ENCODE data around the gene CDK14.

CDK14 gene

DNA sequence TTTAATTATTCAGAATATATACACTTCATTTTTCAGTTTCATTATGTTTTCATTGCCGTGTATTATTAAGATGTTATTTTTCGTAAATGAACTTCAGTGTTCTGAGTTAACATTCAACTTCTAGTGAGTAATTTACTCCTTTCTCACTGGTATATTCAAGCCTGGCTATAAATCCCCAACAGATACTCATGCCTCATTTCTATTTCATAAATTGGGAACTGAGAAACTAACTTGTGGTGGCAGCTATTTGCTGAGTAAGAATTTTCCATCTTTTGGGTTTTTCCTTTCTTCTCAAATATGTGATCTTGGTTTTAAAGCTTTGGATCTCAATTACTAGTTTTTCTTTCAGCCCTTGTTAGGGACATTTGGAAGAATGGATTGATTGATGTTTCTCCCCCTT, 281.1 kb downstream of the CDK14 start:
- Histone ChIP-seq H3K27ac (no peak overlapping the region), H3K27me3 (peaks cover 19% of the 10 kb centered on the region), H3K4me3 (ENCODE audit: low read depth in 1 of 2, low read length in 1 of 2) (no peak overlapping the region), H3K4me1 (ENCODE audit: control insufficient read depth in 1 of 2, insufficient read depth in 1 of 2, low read depth in 1 of 2, low read length in 1 of 2) (no peaks in the 10 kb centered on the region), H3K36me3 (peaks cover 8% of the 10 kb centered on the region), H3K9me3 (no peaks in the 10 kb centered on the region)
- TF ChIP-seq, protein P1, sequence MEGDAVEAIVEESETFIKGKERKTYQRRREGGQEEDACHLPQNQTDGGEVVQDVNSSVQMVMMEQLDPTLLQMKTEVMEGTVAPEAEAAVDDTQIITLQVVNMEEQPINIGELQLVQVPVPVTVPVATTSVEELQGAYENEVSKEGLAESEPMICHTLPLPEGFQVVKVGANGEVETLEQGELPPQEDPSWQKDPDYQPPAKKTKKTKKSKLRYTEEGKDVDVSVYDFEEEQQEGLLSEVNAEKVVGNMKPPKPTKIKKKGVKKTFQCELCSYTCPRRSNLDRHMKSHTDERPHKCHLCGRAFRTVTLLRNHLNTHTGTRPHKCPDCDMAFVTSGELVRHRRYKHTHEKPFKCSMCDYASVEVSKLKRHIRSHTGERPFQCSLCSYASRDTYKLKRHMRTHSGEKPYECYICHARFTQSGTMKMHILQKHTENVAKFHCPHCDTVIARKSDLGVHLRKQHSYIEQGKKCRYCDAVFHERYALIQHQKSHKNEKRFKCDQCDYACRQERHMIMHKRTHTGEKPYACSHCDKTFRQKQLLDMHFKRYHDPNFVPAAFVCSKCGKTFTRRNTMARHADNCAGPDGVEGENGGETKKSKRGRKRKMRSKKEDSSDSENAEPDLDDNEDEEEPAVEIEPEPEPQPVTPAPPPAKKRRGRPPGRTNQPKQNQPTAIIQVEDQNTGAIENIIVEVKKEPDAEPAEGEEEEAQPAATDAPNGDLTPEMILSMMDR (IDR thresholded peaks at IDR 0.05): no peak

DNA sequence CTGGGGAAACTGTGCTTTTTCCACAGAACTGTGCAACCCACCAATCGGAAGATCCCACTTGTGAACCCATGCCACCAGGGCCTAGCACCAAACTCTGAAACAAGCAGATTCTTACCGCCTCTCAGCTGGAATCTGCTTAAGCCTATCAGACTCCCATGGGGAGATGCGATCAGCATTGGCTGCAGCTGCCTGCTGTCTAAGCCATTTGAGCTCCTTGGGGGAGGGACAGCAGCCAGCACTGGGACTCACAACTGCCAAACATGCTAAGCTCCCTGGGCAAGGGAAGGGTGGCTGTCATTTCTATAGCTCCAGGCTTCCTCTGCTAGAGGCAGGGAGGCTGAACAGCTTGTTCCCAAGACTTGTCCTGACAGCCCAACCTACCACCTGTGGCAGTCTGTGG, 283.8 kb downstream of the CDK14 start:
- TF ChIP-seq, protein P1 (IDR thresholded peaks at IDR 0.05): no peak
- H3K27me3 ChIP-seq: peaks cover 26% of the 10 kb centered on the region
- H3K4me1 ChIP-seq (ENCODE audit: control insufficient read depth in 1 of 2, insufficient read depth in 1 of 2, low read depth in 1 of 2, low read length in 1 of 2): no peaks in the 10 kb centered on the region
- no peak overlapping the region for H3K27ac ChIP-seq
- H3K36me3 ChIP-seq: peaks cover 8% of the 10 kb centered on the region
- H3K4me3 ChIP-seq (ENCODE audit: low read depth in 1 of 2, low read length in 1 of 2): no peak overlapping the region
- H3K9me3 ChIP-seq: no peaks in the 10 kb centered on the region

- no peak overlapping the region for H3K4me3 ChIP-seq (ENCODE audit: low read depth in 1 of 2, low read length in 1 of 2)
- no peaks in the 10 kb centered on the region for H3K9me3 ChIP-seq
- H3K4me1 ChIP-seq (ENCODE audit: control insufficient read depth in 1 of 2, insufficient read depth in 1 of 2, low read depth in 1 of 2, low read length in 1 of 2): no peaks in the 10 kb centered on the region
- peaks cover 10% of the 10 kb centered on the region for H3K27me3 ChIP-seq
- H3K27ac ChIP-seq: no peak overlapping the region
- H3K36me3 ChIP-seq: no peaks in the 10 kb centered on the region
- TF ChIP-seq, protein P1 (IDR thresholded peaks at IDR 0.05): no peak
Observed at GRCh38 chr7:90886416-90886815, 290.3 kb downstream of the CDK14 start.

- Histone ChIP-seq H3K9me3 (no peaks in the 10 kb centered on the region), H3K27ac (no peak overlapping the region), H3K4me1 (ENCODE audit: control insufficient read depth in 1 of 2, insufficient read depth in 1 of 2, low read depth in 1 of 2, low read length in 1 of 2) (no peaks in the 10 kb centered on the region), H3K4me3 (ENCODE audit: low read depth in 1 of 2, low read length in 1 of 2) (no peak overlapping the region), H3K27me3 (peaks cover under 1% of the 10 kb centered on the region), H3K36me3 (no peaks in the 10 kb centered on the region)
- TF ChIP-seq, protein P1 (IDR thresholded peaks at IDR 0.05): no peak
Observed at GRCh38 chr7:90889210-90889609, 293.1 kb downstream of the CDK14 start.

GRCh38 chr7:90889644-90890043, 293.5 kb downstream of the CDK14 start:
- Histone ChIP-seq H3K4me1 (ENCODE audit: control insufficient read depth in 1 of 2, insufficient read depth in 1 of 2, low read depth in 1 of 2, low read length in 1 of 2) (no peaks in the 10 kb centered on the region), H3K4me3 (ENCODE audit: low read depth in 1 of 2, low read length in 1 of 2) (no peak overlapping the region), H3K9me3 (no peaks in the 10 kb centered on the region), H3K27ac (no peak overlapping the region), H3K36me3 (no peaks in the 10 kb centered on the region), H3K27me3 (no peaks in the 10 kb centered on the region)
- TF ChIP-seq, protein P1 (IDR thresholded peaks at IDR 0.05): no peak

- H3K4me3 ChIP-seq (ENCODE audit: low read depth in 1 of 2, low read length in 1 of 2): no peak overlapping the region
- no peaks in the 10 kb centered on the region for H3K27me3 ChIP-seq
- no peaks in the 10 kb centered on the region for H3K36me3 ChIP-seq
- TF ChIP-seq, protein P1 (IDR thresholded peaks at IDR 0.05): no peak
- no peak overlapping the region for H3K27ac ChIP-seq
- H3K4me1 ChIP-seq (ENCODE audit: control insufficient read depth in 1 of 2, insufficient read depth in 1 of 2, low read depth in 1 of 2, low read length in 1 of 2): no peaks in the 10 kb centered on the region
- no peaks in the 10 kb centered on the region for H3K9me3 ChIP-seq
Observed at GRCh38 chr7:90891529-90891928, 295.4 kb downstream of the CDK14 start.

All from neutrophil (primary cell).